HCT116 (cell line): Measurements from ENCODE around the gene ATP2B3.

Source experiments
- CEBPB ChIP-seq: IDR thresholded peaks from 2 replicates; pipeline ENCODE4 v1.6.1; 2012; ENCODE audit warnings: low read depth
- CTCF ChIP-seq, 3 experiments: fragments of 200-600 bp in 1 of 3; sonication (generic) in 1 of 3; IDR thresholded peaks in 2 of 3; conservative IDR thresholded peaks in 1 of 3; 2 replicates each; pipeline ENCODE4 v1.5.1; 2012 to 2017; ENCODE audit warnings: low read depth in 2 of 3, low read length in 2 of 3, antibody characterized with exemption in 1 of 3, borderline replicate concordance in 1 of 3, control low read depth in 1 of 3, mild to moderate bottlenecking in 1 of 3, mixed read lengths in 1 of 3, mixed run types in 1 of 3, moderate library complexity in 1 of 3; ENCODE audit not compliant: insufficient read depth in 1 of 3
- EZH2 ChIP-seq: fragments of 200-600 bp; sonication (generic); IDR thresholded peaks from 2 replicates; pipeline ENCODE4 v1.6.1; 2017; ENCODE audit warnings: antibody characterized with exemption, mixed run types
- EZH2phosphoT487 ChIP-seq: fragments of 200-600 bp; IDR thresholded peaks from 2 replicates; pipeline ENCODE4 v1.6.1; 2018; ENCODE audit warnings: antibody characterized with exemption, borderline replicate concordance
- POLR2AphosphoS5 ChIP-seq: IDR thresholded peaks from 2 replicates; pipeline ENCODE4 v1.6.1; 2011; ENCODE audit warnings: mild to moderate bottlenecking, low read depth, low read length, moderate library complexity
- REST ChIP-seq: IDR thresholded peaks from 2 replicates; pipeline ENCODE4 v1.6.1; 2012; ENCODE audit warnings: low read depth
- SIN3A ChIP-seq: IDR thresholded peaks from 2 replicates; pipeline ENCODE4 v1.6.1; 2012; ENCODE audit warnings: low read depth

GRCh38 chrX:153611298-153612095, 94.1 kb downstream of the ATP2B3 start:
- TF ChIP-seq EZH2 (no peak), CTCF (IDR thresholded peaks at IDR 0.05 in 2 of 3, conservative IDR thresholded peaks at IDR 0.05 in 1 of 3; ENCODE audit: borderline replicate concordance in 1 of 3, insufficient read depth in 1 of 3, low read depth in 2 of 3, low read length in 2 of 3) (no peak), SIN3A (no peak), REST (no peak), EZH2phosphoT487 (no peak), POLR2AphosphoS5 (no peak), CEBPB (no peak)
